ENCODE measurements around the gene SCARB1. TPM values are rescaled to one million over a fixed set of nuclear protein-coding genes. Genes with fewer than 3 reads are reported as not detected.

The SCARB1 gene
- total RNA-seq, 1 donor = 11.3 TPM

GRCh38 chr12:124736115-124737039 is 127.3 kb downstream of the SCARB1 start:
- no peak overlapping the region for H3K4me3 ChIP-seq (ENCODE audit: low read depth, low read length)
- no peak for DNase-seq (ENCODE audit: low read depth)
- TF ChIP-seq, protein P1, sequence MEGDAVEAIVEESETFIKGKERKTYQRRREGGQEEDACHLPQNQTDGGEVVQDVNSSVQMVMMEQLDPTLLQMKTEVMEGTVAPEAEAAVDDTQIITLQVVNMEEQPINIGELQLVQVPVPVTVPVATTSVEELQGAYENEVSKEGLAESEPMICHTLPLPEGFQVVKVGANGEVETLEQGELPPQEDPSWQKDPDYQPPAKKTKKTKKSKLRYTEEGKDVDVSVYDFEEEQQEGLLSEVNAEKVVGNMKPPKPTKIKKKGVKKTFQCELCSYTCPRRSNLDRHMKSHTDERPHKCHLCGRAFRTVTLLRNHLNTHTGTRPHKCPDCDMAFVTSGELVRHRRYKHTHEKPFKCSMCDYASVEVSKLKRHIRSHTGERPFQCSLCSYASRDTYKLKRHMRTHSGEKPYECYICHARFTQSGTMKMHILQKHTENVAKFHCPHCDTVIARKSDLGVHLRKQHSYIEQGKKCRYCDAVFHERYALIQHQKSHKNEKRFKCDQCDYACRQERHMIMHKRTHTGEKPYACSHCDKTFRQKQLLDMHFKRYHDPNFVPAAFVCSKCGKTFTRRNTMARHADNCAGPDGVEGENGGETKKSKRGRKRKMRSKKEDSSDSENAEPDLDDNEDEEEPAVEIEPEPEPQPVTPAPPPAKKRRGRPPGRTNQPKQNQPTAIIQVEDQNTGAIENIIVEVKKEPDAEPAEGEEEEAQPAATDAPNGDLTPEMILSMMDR (IDR thresholded peaks at IDR 0.05; ENCODE audit: insufficient read depth, low read length) = no peak

GRCh38 chr12:124734224-124734788 is 129.4 kb downstream of the SCARB1 start:
- TF ChIP-seq, protein P1 (IDR thresholded peaks at IDR 0.05; ENCODE audit: insufficient read depth, low read length) = no peak
- H3K4me3 ChIP-seq (ENCODE audit: low read depth, low read length) = no peak overlapping the region
- DNase-seq (ENCODE audit: low read depth) = no peak

DNA sequence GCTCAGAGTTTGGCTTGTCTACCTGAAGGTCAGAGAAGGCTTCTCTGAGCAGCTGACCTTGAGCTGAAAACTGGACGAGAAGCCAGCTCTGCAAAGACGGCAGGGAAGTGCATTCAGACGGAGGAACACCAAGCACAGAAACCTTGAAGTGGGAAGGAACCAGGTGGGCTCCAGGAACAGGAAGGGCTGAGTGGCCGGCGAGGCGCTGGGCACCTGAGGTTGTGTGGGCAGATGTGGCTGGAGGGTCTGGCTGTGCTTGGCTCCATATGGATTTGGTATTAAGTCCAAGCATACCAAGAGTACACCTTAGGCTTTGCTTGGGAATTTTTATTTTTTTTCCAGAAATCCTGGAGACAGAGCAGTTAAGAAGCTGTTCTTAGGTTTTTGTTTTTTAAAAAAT is 130.6 kb downstream of the SCARB1 start:
- H3K4me3 ChIP-seq (ENCODE audit: low read depth, low read length) = no peak overlapping the region
- no peak for DNase-seq (ENCODE audit: low read depth)
- TF ChIP-seq, protein P1 (IDR thresholded peaks at IDR 0.05; ENCODE audit: insufficient read depth, low read length) = no peak

GRCh38 chr12:124732275-124733075 is 131.2 kb downstream of the SCARB1 start:
- H3K4me3 ChIP-seq (ENCODE audit: low read depth, low read length) = no peak overlapping the region
- TF ChIP-seq, protein P1 (IDR thresholded peaks at IDR 0.05; ENCODE audit: insufficient read depth, low read length) = no peak
- peak; percentile 38 for DNase-seq (ENCODE audit: low read depth)

GRCh38 chr12:124731869-124732268 is 131.8 kb downstream of the SCARB1 start:
- DNase-seq (ENCODE audit: low read depth) = no peak
- no peak overlapping the region for H3K4me3 ChIP-seq (ENCODE audit: low read depth, low read length)
- TF ChIP-seq, protein P1 (IDR thresholded peaks at IDR 0.05; ENCODE audit: insufficient read depth, low read length) = no peak

DNA sequence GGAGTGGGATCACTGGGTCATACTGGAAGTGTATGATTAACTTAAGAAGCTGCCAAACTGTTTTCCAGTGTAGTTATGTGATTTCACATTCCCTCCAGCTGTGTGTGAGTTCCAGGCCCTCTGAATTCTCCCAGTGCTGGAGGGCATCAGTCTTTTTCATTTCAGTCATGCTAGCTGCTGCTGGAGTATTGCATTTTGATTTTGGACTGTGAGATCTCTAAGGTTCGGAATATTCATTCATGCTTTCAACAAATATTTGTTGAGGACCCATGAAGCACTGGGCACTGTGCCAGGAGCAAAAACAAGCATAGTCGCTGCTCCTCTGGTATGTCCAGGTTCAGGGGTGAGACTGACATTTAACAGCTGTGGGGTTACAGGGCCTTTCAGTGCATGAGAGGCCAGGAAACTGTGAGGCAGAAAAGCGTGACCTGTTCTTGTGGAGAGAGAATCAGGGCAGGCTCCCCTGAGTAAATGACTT is 133.2 kb downstream of the SCARB1 start:
- no peak overlapping the region for H3K4me3 ChIP-seq (ENCODE audit: low read depth, low read length)
- TF ChIP-seq, protein P1 (IDR thresholded peaks at IDR 0.05; ENCODE audit: insufficient read depth, low read length) = no peak
- DNase-seq (ENCODE audit: low read depth) = peak; percentile 61
